ENCODE measurements around the gene MFAP3.
"Not testable (repeated sequence)": the region's sequence is repeated elsewhere in the genome, so short reads cannot be mapped to it uniquely, and the experiment has no call there.

MFAP3 gene

DNA sequence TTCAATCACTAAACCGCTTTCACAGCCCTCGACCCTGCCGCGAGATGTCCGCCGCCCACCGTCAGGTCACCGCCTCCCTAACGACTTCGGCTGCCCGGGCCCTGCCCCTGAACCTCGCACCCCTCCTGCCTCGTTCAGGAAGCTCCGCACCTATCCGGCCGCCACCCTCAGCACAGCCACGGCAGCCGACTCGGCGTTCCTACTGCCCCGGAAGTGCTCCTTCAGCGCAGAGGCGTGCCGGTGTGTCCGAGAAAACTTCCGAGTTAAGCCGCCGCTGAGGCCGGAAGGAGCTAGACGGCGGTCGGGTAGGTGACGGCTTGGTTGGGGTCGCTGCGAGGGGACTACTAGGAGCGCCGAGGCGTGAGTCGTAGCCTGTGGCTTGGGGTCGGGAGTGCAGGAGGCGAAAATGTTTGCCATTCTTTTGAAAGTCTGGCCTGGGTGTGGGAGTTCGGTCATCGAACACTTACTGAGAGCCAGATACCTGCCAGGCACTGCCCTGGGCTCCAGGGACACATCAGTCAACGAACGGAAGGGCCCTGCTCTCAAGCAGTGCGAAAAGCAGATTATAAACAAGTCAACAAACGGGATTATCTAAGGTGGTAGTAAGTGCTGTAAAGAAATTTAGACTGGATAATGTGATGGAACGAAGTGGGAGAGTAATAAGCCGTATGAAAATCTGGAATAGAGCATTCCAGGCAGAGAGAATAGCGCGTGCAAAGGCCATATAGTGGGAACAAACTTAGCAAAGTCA is at the start of gene MFAP3, which contains the start of gene FAM114A2:
MFAP3 (plus strand) TSS at position 261 of the 751 bp plus-strand sequence. CDS start 10,756 bp downstream, outside the sequence.
FAM114A2 (minus strand) TSS at position 204 of the 751 bp plus-strand sequence. CDS start 3,957 bp downstream, outside the sequence.
- peak; percentile 85 for DNase-seq

DNA sequence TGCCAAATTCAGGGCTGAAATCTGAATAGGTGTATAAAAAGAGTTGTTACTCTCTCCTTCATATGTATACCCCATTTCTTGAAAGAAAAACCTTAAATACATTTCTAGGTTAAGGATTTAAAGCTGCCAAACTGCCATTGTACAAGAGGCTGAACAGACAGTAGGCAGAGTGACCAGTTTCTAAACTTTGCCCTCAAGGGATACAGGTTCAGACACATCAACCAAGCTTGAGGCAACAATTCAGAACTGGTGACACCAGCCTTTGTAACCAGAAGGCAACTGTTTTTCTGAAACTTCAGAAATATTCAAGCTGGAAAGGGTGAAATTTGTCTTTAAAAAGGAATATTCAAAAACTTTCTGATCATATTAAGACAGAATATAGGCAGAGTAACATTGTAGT is 47.6 kb upstream of the MFAP3 start:
- no peak for DNase-seq

DNA sequence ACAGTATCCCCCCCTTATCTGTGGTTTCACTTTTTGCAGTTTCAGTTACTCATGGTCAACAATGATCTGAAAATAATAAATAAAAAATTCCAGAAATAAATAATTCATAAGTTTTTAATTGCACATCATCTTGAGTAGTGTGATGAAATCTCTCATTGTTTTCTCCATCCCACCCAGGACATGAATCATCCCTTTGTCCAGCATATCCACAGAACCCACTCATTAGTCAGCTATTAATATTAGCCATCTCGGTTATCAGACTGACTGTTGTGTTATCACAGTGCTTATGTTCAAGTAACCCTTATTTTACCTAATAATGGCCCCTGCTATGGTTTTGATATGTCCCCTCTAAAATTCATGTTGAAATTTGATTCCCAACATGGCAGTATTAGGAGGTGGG is 40.8 kb upstream of the MFAP3 start:
- DNase-seq: no peak

DNA sequence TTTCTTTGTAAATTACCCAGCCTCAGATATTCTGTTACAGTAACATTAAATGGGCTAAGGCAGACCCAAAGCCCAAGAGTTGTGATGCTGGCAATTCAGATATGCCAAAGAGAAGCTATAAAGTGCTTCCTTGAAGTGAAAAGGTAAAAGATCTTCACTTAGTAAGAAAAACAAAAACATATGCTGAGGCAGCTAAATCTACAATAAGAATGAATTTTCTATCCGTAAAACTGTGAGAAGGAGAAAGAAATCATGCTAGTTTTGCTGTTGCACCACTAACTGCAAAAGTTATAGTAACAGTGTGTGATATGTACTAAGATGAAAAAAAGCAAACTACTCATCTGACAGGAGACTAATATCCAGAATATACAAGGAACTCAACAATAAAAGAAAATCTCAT is 40.0 kb upstream of the MFAP3 start:
- DNase-seq: no peak

DNA sequence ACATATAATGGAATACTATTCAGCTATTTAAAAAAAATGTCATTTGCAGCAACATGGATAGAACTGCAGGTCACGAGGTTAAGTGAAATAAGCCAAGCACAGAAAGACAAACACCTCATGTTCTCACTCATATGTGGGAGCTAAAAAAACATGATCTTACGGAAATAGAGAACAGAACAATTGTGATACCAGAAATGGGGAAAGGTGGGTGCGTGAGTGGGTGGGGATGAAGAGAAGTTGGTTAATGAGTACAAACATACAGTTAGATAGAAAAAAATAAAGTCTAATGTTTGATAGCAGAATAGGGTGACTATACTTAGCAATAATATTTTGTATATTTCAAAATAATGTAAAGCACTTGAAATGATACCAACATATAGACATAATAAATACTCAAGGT is 38.8 kb upstream of the MFAP3 start:
- DNase-seq: no peak

DNA sequence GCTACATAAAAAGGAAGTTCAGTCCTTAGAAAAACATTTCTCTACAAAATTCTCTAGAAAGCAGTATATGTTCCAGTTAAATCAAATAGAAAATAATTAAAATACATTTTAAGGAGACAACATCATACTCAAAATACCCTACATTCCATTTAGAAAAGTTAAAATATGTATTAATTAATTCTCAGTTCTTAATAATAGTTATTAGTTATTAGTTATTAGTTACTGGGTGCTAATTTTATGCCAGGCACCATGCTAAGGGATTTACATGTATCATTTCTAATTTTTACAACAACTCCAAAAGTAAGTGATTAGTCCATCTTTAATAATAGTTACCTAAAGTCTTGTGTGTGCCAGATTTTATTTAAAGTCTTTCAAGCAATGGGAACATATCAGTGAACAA is 38.1 kb upstream of the MFAP3 start:
- DNase-seq: no peak

DNA sequence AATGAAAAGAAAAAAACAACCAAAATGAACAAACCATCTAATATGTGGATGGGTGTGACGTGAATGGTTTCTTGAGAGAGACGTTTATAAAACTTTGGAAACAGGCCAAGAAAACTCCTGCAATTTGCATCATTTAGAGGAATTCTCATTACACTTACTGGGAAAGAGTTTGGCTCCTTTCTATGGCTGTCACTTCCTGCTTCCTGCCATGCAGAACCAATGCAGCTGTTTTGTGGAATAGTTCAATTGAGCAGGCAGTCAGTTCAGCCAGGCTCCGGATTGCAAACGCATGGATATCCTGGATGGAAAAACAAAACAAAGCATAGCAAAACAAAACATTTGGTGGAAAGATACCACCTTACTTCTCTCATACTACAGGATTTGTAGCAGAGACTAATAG is 36.7 kb upstream of the MFAP3 start:
- DNase-seq: no peak

DNA sequence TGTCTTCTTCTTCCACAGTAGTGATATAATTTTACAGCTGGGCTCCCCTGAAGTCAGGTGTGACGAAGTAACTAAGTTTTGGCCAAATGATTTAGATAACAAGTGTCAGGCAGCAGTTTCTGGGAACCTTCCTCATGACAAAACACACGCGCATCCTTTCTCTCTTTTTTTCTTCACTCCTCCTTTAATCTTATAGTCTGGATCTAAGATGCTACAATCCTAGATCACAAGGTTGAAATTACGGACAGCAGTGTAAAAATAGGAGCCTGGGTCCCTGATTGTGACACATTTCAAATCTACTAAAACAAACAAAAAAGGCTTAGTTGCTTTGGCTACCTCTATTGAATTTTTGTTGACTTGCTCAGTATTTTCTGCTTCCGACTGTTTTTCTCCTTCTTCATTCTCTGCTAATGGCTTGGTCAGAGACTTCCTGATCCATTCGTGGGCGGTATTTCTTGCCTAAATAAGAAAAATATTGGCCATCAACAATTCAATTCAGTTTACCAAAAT is 36.2 kb upstream of the MFAP3 start:
- DNase-seq: no peak

DNA sequence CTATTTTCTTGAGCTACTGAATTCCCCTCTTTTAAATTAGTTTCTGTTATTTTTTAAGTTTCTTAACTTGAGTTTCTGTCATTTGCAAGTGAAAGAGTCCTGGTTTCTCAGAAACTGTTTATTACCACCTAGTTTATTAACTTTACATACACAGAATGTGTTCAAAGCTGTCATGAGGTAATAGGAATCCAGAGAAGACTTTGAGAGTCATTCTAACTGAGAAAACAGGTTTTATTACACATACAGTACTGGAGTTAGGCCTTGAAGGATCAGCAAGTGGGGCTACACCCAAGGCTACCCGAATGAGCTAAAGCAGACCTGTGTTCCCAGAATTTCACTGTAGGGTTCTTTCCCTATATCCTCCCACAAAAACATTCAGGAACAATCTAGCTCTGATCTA is 33.1 kb upstream of the MFAP3 start:
- DNase-seq: no peak

DNA sequence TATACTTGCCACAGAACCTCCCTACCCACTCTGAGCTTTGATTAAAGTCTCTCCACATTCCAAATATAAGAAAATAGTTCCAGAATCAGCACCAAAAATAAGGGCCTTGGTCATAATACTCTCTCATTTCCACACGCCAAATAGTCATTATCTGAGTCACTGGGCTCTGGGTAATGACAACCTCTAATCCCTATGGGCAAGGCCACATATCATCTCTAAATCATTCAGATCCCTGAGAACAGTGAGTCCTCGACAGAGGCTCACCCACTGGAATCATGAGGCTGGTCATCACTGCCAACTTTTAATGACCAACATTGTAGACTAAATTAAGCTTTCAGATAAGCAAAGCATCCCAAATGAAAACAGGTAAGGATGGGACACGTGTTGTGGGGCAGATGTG is 28.1 kb upstream of the MFAP3 start:
- DNase-seq: no peak

DNA sequence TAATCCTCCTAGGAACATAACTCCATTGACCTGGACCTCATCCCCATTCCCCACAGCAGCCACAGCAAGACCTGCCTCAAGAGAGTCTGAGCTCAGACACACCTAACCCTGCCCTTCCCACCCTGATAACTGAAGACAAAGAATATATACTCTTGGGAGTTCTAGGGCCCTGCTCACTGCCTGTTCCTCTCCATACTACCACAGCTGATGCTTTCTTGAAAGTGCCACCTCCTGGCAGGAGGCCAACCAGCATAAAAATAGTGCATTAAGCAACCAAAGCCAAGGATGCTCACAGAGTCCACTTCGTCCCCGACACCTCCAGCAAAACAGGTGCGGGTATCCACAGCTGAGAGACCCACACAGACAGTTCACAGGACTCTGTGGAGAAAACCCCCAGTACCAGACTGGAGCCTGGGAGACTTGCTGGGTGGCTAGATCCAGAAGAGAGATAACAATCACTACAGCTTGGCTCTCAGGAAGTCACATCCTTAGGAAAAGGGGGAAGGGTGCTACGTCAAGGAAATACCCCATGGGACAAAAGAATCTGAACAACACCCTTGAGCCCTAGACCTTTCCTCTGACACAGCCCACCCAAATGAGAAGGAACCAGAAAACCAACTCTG is 23.6 kb upstream of the MFAP3 start:
- DNase-seq: no peak

DNA sequence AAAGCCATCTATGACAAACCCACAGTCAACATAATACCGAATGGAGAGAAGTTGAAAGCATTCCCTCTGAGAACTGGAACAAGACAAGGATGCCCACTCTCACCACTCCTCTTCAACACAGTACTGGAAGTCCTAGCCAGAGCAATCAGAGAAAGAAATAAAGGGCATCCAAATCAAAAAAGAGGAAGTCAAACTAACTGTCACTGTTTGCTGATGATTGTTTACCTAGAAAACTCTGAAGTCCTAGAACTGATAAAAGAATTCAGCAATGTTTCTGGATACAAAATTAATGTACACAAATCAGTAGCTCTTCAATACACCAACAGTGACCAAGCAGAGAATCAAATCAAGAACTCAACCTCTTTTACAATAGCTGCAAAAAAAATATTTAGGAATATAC is 19.8 kb upstream of the MFAP3 start:
- not testable (repeated sequence) for DNase-seq

DNA sequence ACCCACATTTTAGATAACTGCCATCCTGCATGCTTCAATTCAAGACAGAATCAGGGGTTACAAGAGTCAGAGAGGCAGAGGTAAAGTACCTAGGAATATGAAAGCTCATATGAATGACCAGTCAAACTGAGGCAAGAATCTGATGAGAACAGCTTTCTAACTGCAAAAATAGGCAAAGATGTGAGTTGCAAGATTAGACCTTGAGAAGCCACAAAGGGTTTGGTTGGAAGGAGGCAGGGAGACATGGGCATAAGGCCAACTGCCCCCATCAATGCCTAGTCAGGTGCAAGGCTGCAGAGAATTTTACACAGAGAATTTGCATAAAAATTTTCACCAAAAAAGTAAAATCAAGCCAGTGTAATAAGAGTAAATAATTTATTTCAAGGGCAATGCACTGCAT is 12.8 kb upstream of the MFAP3 start:
- DNase-seq: no peak

DNA sequence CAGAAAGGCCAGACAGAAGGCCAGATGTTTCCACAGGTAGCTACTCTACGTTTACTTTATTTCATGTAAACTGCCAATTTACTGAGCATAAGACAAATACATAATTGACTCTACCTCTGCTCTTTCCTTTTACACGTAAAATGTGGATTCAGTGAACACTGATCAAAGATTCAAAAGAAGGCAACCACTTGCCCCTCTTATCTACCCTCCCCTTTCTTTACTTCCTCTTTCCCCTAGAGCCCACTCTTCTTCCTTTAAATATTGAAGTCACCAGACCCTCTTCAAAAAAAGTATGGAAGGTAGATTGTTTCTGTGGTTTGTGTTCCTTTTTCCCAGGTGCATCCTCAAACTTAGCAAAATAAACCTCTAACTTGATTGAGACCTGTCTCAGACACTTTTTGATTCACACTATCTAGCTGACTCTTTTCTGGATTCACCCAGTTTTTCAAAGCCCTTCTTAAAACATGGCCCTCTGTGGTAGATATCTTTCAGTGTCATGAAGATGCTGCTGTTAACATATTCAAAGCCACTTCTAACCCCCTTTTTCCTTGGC is 6.8 kb upstream of the MFAP3 start:
- no peak for DNase-seq

DNA sequence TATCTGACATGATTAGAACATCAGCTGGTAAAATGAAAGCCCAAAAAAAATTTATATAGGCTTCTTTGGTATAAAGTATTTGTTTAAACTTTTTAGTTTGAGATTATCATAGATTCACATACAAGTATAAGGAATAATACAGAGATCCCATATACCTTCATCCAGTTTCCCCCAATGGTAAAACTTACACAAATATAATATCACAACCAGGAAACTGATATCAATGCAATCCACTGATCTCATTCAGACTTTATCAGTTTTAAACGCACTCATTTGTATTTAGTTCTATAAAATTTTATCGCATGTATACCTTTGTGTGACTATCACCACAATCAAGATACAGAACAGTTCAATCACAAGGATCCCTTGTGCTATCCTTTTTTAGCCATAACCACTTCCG is 3.8 kb upstream of the MFAP3 start:
- DNase-seq: no peak

DNA sequence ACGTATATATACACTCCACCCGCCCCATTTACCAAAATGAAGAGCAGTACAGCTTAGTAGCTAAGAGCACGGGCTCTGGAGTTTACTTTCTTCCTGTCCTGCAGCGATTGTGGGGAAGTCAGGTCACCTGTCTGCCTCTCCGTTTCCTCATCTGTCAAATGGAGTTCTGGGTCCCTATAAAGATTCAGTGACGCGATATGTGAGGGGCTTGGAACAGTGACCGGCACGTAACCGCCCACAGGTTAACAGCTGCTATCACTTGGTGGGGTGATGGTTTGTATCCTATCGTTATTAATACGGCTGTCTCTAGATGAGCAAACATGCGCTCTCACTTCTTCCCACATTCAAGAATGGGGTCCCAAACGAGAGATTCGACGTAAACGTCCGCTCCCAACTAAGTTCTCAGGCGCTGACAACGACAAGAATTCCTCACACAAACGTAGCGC is 483 bp upstream of the MFAP3 start:
- DNase-seq: no peak

DNA sequence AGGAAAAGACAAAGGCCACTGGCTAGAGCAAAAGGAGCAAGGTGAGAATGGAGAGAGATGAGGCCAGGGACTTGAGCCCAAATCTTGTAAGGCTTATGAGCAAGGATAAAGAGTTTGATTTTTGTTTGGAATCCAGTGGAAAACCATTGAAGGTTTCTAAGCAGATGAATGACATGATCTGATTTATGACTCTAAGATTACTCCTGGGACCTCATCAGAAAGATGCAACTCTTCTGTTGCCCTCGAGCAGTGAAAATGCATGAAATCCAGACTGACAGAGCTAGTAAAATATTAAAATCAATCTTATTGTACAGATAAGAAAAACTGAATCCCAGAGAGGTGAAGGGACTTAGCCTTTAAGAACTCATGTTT is 677 bp downstream of the MFAP3 start:
- no peak for DNase-seq

DNA sequence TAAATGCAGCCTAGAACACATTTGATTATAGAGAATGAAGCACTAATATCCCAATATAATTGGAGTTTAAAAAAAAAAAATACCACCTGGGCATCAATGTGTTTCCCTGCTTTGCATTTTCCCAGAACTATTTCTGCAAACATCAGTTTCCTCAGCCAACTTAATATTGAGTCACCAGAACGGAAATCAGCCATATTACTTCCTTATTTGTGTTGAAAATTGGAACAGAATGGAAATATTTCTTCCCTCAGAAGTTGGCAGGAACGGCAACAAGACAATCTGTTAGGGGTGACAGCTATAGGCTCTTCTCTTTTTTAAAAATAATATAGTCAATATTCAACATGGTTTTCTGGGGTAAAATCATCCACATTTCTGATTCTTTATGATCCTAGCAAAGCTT is 4.0 kb downstream of the MFAP3 start:
- no peak for DNase-seq

DNA sequence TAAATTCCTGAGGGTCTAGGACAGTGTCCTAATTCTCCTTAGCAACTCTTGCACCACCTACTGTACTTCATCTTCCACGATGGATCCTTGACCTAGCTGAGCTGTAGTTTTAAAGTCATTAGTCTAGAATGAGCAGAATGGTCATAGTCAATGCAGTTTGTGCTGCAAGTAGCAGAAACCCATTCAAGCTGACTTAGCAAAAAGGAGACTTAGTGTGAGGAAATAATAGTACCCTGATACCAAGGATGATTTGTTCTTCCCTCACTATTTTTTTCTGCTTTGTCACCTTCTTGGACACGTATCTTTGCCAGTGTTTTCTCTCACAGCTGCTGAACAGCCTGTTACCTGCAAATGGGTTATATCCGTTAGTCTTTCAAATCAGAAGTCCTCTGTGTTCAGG is 5.3 kb downstream of the MFAP3 start:
- DNase-seq: no peak

DNA sequence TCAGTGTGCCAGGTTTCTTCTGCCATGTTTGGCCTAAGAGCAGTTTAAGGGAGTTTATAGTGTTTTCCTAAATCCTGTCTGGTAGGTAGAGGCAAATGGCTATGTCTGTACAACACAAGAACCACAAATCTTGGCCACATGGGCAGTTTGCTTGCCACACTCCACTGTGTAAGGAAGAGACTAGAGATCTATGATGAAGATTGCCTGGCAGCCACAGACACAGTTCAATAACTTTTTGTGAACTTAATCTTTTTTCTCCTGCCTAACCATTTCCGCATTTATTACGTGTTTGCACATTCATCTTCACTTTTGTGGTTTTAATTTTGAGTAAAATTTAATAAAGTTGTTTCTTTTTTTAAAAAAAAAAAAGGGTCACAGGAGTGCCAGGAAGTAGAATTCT is 5.8 kb downstream of the MFAP3 start:
- no peak for DNase-seq

DNA sequence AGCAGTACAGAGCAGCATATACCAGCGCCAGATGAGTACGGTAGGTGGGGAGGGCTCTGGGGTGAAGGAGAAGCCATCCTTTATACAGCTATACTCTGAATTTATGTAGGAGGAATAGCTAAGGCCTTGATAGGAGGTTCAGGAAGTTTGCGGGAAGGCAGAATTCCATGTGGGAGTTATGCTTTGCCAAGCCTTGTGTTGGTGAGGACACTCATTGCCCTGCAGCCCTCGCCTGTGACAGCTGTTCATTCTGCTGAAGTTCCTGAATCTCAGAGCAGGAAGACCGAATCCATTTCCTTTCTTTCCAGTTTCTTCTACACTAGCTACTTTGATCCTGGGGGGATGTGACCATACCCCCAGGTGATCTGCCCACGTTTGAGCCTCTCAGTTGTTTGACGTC is 7.7 kb downstream of the MFAP3 start:
- DNase-seq: no peak

DNA sequence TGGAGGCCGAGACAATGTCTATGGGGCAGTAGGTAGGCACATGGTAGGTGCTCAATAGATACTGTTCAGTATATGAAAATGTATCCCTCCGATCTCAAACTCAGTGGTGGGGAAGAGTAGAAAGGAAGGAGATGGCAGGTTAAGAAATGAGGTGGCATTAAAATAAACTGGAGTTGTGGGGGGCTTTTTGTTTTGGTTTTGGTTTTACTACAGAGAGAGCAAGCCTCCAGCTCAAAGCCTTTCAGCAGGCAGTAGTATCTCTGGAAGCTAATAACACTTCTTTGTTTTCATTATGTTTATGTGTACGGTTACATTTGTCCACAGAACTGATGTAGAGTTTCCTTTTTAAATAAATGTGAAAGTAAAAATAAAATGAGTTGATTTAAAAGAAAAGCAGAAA is 8.6 kb downstream of the MFAP3 start:
- no peak for DNase-seq

DNA sequence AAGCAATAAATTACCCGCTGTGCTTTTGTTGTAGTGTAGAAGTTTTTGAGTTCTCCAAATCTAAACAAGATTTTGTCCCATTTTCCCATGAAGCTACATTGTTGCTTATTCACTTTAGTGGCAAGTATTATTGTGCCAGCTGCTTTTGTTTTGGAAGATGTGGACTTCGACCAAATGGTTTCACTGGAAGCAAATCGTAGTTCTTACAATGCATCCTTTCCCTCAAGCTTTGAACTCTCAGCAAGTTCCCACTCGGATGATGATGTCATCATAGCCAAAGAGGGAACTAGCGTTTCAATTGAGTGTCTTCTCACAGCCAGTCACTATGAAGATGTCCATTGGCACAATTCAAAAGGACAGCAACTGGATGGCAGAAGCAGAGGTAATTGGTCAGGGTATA is 10.9 kb downstream of the MFAP3 start:
- no peak for DNase-seq

DNA sequence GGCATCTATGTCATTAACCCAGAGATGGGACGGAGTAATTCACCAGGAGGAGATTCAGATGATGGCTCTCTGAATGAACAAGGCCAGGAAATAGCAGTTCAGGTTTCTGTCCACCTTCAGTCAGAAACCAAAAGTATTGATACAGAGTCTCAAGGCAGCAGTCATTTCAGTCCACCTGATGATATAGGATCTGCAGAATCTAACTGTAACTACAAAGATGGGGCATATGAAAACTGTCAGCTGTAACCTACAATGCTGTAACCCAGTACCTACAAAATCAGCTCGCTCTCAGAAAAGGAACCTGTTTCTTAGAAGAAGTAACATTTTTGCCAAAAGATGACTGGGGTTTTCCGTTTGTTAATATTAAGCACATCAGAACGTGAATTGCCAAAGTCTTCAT is 14.7 kb downstream of the MFAP3 start:
- DNase-seq: no peak

Measured in activated CD4-positive, CD25-positive, alpha-beta regulatory T cell treated with anti-CD3 and anti-CD28 coated beads, Interleukin-2, amount 50 U/mL, for 72 hours (primary cell).